ENCODE results near the gene TUBG1. TPM values are rescaled to one million over a fixed set of nuclear protein-coding genes. Genes with fewer than 3 reads are reported as not detected.

TUBG1 gene
- total and polyA plus RNA-seq, 2 of the 4 experiments (the other 2 are of a cell fraction) = 38.9 to 94.5 TPM

- no peak overlapping the region for H3K4ac ChIP-seq (ENCODE audit: low read depth, low read length)
- no peak overlapping the region for H3K4me3 ChIP-seq (ENCODE audit: insufficient read depth, low read depth, low read length)
- no peak overlapping the region for H3K27ac ChIP-seq (ENCODE audit: insufficient read depth, low read length)
- peaks cover 51% of the 10 kb centered on the region for H3K36me3 ChIP-seq (ENCODE audit: control insufficient read depth, insufficient read depth, low read length)
- no peak overlapping the region for H3K14ac ChIP-seq (replicated peaks; ENCODE audit: low read depth, low read length)
- no peak overlapping the region for H3K18ac ChIP-seq (ENCODE audit: low read depth, low read length)
- no peak for TF ChIP-seq ELK1 (IDR thresholded peaks at IDR 0.05; ENCODE audit: borderline replicate concordance, low read depth, low read length)
- no peak for TF ChIP-seq RFX5 (IDR thresholded peaks at IDR 0.05; ENCODE audit: low read depth, low read length)
- no peak for TF ChIP-seq CTCF (conservative IDR thresholded peaks at IDR 0.05; ENCODE audit: low read depth, low read length)
- no peak for TF ChIP-seq RCOR1 (IDR thresholded peaks at IDR 0.05; ENCODE audit: insufficient replicate concordance, low read length)
- TF ChIP-seq NFE2L2 (IDR thresholded peaks at IDR 0.05; ENCODE audit: low read depth, low read length) = no peak
- TF ChIP-seq USF2 (IDR thresholded peaks at IDR 0.05; ENCODE audit: low read depth, low read length) = no peak
- no peak for TF ChIP-seq BHLHE40 (IDR thresholded peaks at IDR 0.05; ENCODE audit: low read depth, low read length)
- TF ChIP-seq SMC3 (IDR thresholded peaks at IDR 0.05; ENCODE audit: low read depth, low read length) = no peak
- TF ChIP-seq RAD21 (IDR thresholded peaks at IDR 0.05; ENCODE audit: low read length) = no peak
- TF ChIP-seq MAFK (IDR thresholded peaks at IDR 0.05; ENCODE audit: low read depth, low read length) = no peak
- TF ChIP-seq MAZ (IDR thresholded peaks at IDR 0.05; ENCODE audit: borderline replicate concordance, low read depth, low read length) = no peak
- TF ChIP-seq CHD1 (IDR thresholded peaks at IDR 0.05; ENCODE audit: low read depth, low read length) = no peak
- TF ChIP-seq POLR2A (IDR thresholded peaks at IDR 0.05; ENCODE audit: low read depth, low read length) = no peak
- no peak for TF ChIP-seq MXI1 (IDR thresholded peaks at IDR 0.05; ENCODE audit: borderline replicate concordance, low read depth, low read length)
- TF ChIP-seq CEBPB (IDR thresholded peaks at IDR 0.05; ENCODE audit: low read depth, low read length) = no peak
- TF ChIP-seq FOS (IDR thresholded peaks at IDR 0.05; ENCODE audit: low read depth, low read length) = no peak
- peaks cover 8% of the 10 kb centered on the region for H3K9me1 ChIP-seq (ENCODE audit: insufficient read depth, low read length)
- CTCF ChIA-PET = no interaction called here
- no peak for ATAC-seq (ENCODE audit: low read depth)
- no peak overlapping the region for H3K23ac ChIP-seq (ENCODE audit: low read depth, low read length)
- BruUV-seq (replicated peaks) = TSS peak; percentile 55
- no peaks in the 10 kb centered on the region for H3K9me3 ChIP-seq (ENCODE audit: control insufficient read depth, insufficient read depth, low read length)
- no CpG with 5 or more reads among the region's 12 CpGs for WGBS, 2 experiments (ENCODE audit: extremely low coverage in 2 of 2, insufficient read length in 1 of 2)
- no peaks in the 10 kb centered on the region for H3K27me3 ChIP-seq (ENCODE audit: control insufficient read depth, insufficient read depth, low read length)
- H3K4me1 ChIP-seq (ENCODE audit: control insufficient read depth, insufficient read depth, low read length) = peaks cover 4% of the 10 kb centered on the region
- no peak overlapping the region for H2BK15ac ChIP-seq (ENCODE audit: low read depth, low read length)
- no peak overlapping the region for H3K4me2 ChIP-seq (ENCODE audit: low read depth, low read length)
- in situ Hi-C loops (cut with MboI; ENCODE audit: low sequenced_read_pairs) (no loop called here), intact Hi-C loops (cut with micrococcal nuclease) (no loop called here), dilution Hi-C loops (cut with HindIII; ENCODE audit: low sequenced_read_pairs, unreplicated experiment) (no loop called here)
- POLR2A ChIA-PET (ENCODE audit: unreplicated experiment) = no interaction called here
- no peak overlapping the region for H2AK9ac ChIP-seq (replicated peaks; ENCODE audit: low read depth, low read length, poor library complexity)
- H4K5ac ChIP-seq (ENCODE audit: low read depth, low read length) = no peak overlapping the region
- DNase-seq = no peak
- no peak overlapping the region for H2BK20ac ChIP-seq (ENCODE audit: low read depth, low read length)
- H2AK5ac ChIP-seq (ENCODE audit: low read depth, low read length) = no peak overlapping the region
- H2BK120ac ChIP-seq (ENCODE audit: low read depth, low read length) = no peak overlapping the region
- H4K8ac ChIP-seq (ENCODE audit: low read depth in 2 of 2, low read length in 2 of 2) = no peak overlapping the region
- H4K91ac ChIP-seq (ENCODE audit: insufficient read depth, low read depth, low read length) = no peak overlapping the region
- H2AFZ ChIP-seq (replicated peaks; ENCODE audit: low read length, poor library complexity) = peak overlapping the region; percentile 16
- no peak overlapping the region for H3K56ac ChIP-seq (ENCODE audit: extremely low read depth, insufficient read depth, low read length)
- H3K9ac ChIP-seq (ENCODE audit: low read depth, low read length) = no peak overlapping the region
- peaks cover 42 to 78% of the 10 kb centered on the region in 2 experiments; a peak in 3 of 4 replicates for H3K79me1 ChIP-seq (ENCODE audit: low read depth in 1 of 2, low read length in 2 of 2)
- H4K20me1 ChIP-seq (ENCODE audit: insufficient read depth, low read length) = peaks cover 12% of the 10 kb centered on the region; the same call in 1 of the 2 replicates
- H2BK5ac ChIP-seq (ENCODE audit: low read depth, low read length, poor library complexity, severe bottlenecking) = no peak overlapping the region
Observed at GRCh38 chr17:42571435-42572225, 37.9 kb upstream of the TUBG1 start.
